22Rv1 (cell line): Measurements from ENCODE around the gene POLG.

Experiments
- H3K27ac ChIP-seq: fragments of 450-650 bp; 2 replicates; pipeline ENCODE4 v1.5.1; 2017
- CTCF ChIP-seq: fragments of 450-650 bp; IDR thresholded peaks from 2 replicates; pipeline ENCODE4 v1.5.1; 2017; ENCODE audit warnings: mild to moderate bottlenecking
- ZFX ChIP-seq: fragments of 450-650 bp; IDR thresholded peaks from 2 replicates; pipeline ENCODE4 v1.6.1; 2017; ENCODE audit warnings: antibody characterized with exemption, borderline replicate concordance

POLG gene

GRCh38 chr15:89333011-89333860, 1.4 kb downstream of the POLG start:
- TF ChIP-seq ZFX (no peak), CTCF (no peak)
- peak overlapping the region; percentile 79 for H3K27ac ChIP-seq

- H3K27ac ChIP-seq: no peak overlapping the region
- peak; percentile 52 for TF ChIP-seq CTCF
- TF ChIP-seq ZFX: no peak
Measured at GRCh38 chr15:89332446-89332845, 2.2 kb downstream of the POLG start.

- TF ChIP-seq ZFX (no peak), CTCF (no peak)
- no peak overlapping the region for H3K27ac ChIP-seq
Measured at GRCh38 chr15:89330881-89331595, 3.6 kb downstream of the POLG start.

- TF ChIP-seq CTCF: no peak
- no peak for TF ChIP-seq ZFX
- no peak overlapping the region for H3K27ac ChIP-seq
Measured at GRCh38 chr15:89330119-89330518, 4.5 kb downstream of the POLG start.

GRCh38 chr15:89329329-89330084, 5.1 kb downstream of the POLG start:
- TF ChIP-seq ZFX (no peak), CTCF (no peak)

GRCh38 chr15:89328398-89329254, 6.0 kb downstream of the POLG start:
- TF ChIP-seq CTCF: no peak
- no peak for TF ChIP-seq ZFX
- no peak overlapping the region for H3K27ac ChIP-seq

More at GRCh38 chr15:89329329-89330084, 5.1 kb downstream of the POLG start:
- no peak overlapping the region for H3K27ac ChIP-seq
